ENCODE data around the gene SHB.
"Not testable (repeated sequence)": the region's sequence is repeated elsewhere in the genome, so short reads cannot be mapped to it uniquely, and the experiment has no call there.

SHB gene

GRCh38 chr9:37966412-37967013 is 102.5 kb downstream of the SHB start:
- no peak for DNase-seq

- DNase-seq = not testable (repeated sequence)
Observed at GRCh38 chr9:37965676-37966345, 103.2 kb downstream of the SHB start.

- DNase-seq = no peak
Observed at GRCh38 chr9:37965116-37965515, 103.9 kb downstream of the SHB start.

GRCh38 chr9:37964740-37965081 is 104.3 kb downstream of the SHB start:
- DNase-seq = no peak

- DNase-seq = no peak
Observed at GRCh38 chr9:37963936-37964739, 104.9 kb downstream of the SHB start.

GRCh38 chr9:37961351-37961750 is 107.7 kb downstream of the SHB start:
- no peak for DNase-seq

GRCh38 chr9:37960631-37961030 is 108.4 kb downstream of the SHB start:
- DNase-seq = no peak

- no peak for DNase-seq
Observed at GRCh38 chr9:37959976-37960375, 109.1 kb downstream of the SHB start.

- DNase-seq = no peak
Observed at GRCh38 chr9:37958154-37958553, 110.9 kb downstream of the SHB start.

GRCh38 chr9:37957664-37957953 is 111.4 kb downstream of the SHB start:
- no peak for DNase-seq

GRCh38 chr9:37956904-37957663 is 111.9 kb downstream of the SHB start:
- no peak for DNase-seq

- DNase-seq = no peak
Observed at GRCh38 chr9:37956423-37956820, 112.6 kb downstream of the SHB start.

- DNase-seq = no peak
Observed at GRCh38 chr9:37955781-37956422, 113.1 kb downstream of the SHB start.

- DNase-seq = no peak
Observed at GRCh38 chr9:37954581-37954981, 114.4 kb downstream of the SHB start.

- no peak for DNase-seq
Observed at GRCh38 chr9:37953775-37954437, 115.1 kb downstream of the SHB start.

- DNase-seq = no peak
Observed at GRCh38 chr9:37953206-37953774, 115.7 kb downstream of the SHB start.

- no peak for DNase-seq
Observed at GRCh38 chr9:37952731-37953130, 116.3 kb downstream of the SHB start.

- DNase-seq = no peak
Observed at GRCh38 chr9:37951671-37952449, 117.2 kb downstream of the SHB start.

GRCh38 chr9:37950561-37950960 is 118.5 kb downstream of the SHB start:
- no peak for DNase-seq

GRCh38 chr9:37949576-37949975 is 119.5 kb downstream of the SHB start:
- no peak for DNase-seq

GRCh38 chr9:37948417-37948980 is 120.5 kb downstream of the SHB start:
- DNase-seq = no peak
